HCT116 (cell line): Measurements from ENCODE around the gene ZC3H8. TPM values are rescaled to one million over a fixed set of nuclear protein-coding genes. Genes with fewer than 3 reads are reported as not detected.

ENCODE experiments used
- ATAC-seq: fragments of 200-7000 bp; cut with Tn5 transposase; 2 replicates; pipeline ENCODE4 v1.9.1; 2020; ENCODE audit warnings: mild to moderate bottlenecking, moderate library complexity
- BruUV-seq: library from RNA; stranded (reverse); fragments of 400-500 nt; replicated peaks from 2 replicates; lab custom pipeline; 2021; lab: Mats Ljungman, UMichigan
- CTCF ChIA-PET: fragments of 300-600 bp; sonication (Branson Sonifier 250); formaldehyde crosslinking; loops from one replicate; lab custom pipeline; 2021; ENCODE audit warnings: antibody characterized with exemption; lab: Charles Lee
- POLR2A ChIA-PET: fragments of 300-600, 350-600 bp; sonication (Branson Sonifier 250); formaldehyde crosslinking; loops from one replicate; lab custom pipeline; 2021; ENCODE audit warnings: antibody characterized with exemption; lab: Charles Lee
- RAD21 ChIA-PET, 2 experiments: fragments of 300-600 bp; sonication (Branson Sonifier 250); formaldehyde crosslinking; loops; one replicate each; lab custom pipeline; 2023; ENCODE audit warnings: low total read pairs in 2 of 2; ENCODE audit not compliant: uncharacterized antibody in 2 of 2, unreplicated experiment in 2 of 2, low non-redundant PET in 1 of 2; lab: Charles Lee
- DNase-seq: peaks from one replicate; pipeline ENCODE4 v3.0.0-alpha.2; 2010; ENCODE audit warnings: low read depth, low spot score
- H2AFZ ChIP-seq: fragments of 200-600 bp; shearing (Covaris generic), sonication (generic); 2 replicates; pipeline ENCODE4 v1.6.1; 2017; ENCODE audit warnings: low read depth, mixed run types, mixed read lengths, antibody characterized with exemption, low read length; ENCODE audit not compliant: poor library complexity, severe bottlenecking
- H3K27ac ChIP-seq: 2 replicates; pipeline ENCODE4 v1.5.1; 2012; ENCODE audit warnings: low read depth, low read length
- H3K27me3 ChIP-seq: fragments of 200-600 bp; sonication (generic); 2 replicates; pipeline ENCODE4 v1.6.1; 2016; ENCODE audit warnings: mixed run types, low read length, mixed read lengths; ENCODE audit not compliant: insufficient read depth
- H3K36me3 ChIP-seq, 2 experiments: fragments of 200-500 bp in 1 of 2; fragments of 200-600 bp in 1 of 2; sonication (Bioruptor generic) in 1 of 2; sonication (generic) in 1 of 2; 2 replicates each; pipeline versions ENCODE4 v1.5.1 to v1.6.1; 2014 to 2016; ENCODE audit warnings: low read length in 2 of 2, inconsistent platforms in 1 of 2, mixed read lengths in 1 of 2, mixed run types in 1 of 2; ENCODE audit not compliant: insufficient read depth in 2 of 2, control insufficient read depth in 1 of 2
- H3K4me1 ChIP-seq, 2 experiments: fragments of 200-600 bp in 1 of 2; sonication (generic) in 1 of 2; 2 replicates each; pipeline versions ENCODE4 v1.5.1 to v1.6.1; 2012 to 2017; ENCODE audit warnings: low read length in 2 of 2, inconsistent platforms in 1 of 2, mild to moderate bottlenecking in 1 of 2, mixed read lengths in 1 of 2, mixed run types in 1 of 2, moderate library complexity in 1 of 2; ENCODE audit not compliant: insufficient read depth in 2 of 2, control insufficient read depth in 1 of 2
- H3K4me2 ChIP-seq: fragments of 200-600 bp; sonication (generic); 2 replicates; pipeline ENCODE4 v1.6.1; 2017; ENCODE audit warnings: mixed run types, low read length, mixed read lengths
- H3K4me3 ChIP-seq, 2 experiments: fragments of 200-600 bp in 1 of 2; sonication (generic) in 1 of 2; replicated peaks in 1 of 2; 2 replicates each; pipeline ENCODE4 v1.5.1; 2011 to 2016; ENCODE audit warnings: low read length in 2 of 2, control low read depth in 1 of 2, low read depth in 1 of 2, mild to moderate bottlenecking in 1 of 2, mixed read lengths in 1 of 2, mixed run types in 1 of 2
- H3K79me2 ChIP-seq: fragments of 200-600 bp; sonication (generic); 2 replicates; pipeline ENCODE4 v1.6.1; 2017; ENCODE audit warnings: mild to moderate bottlenecking, mixed run types, low read length, moderate library complexity, mixed read lengths; ENCODE audit not compliant: insufficient read depth
- H3K9ac ChIP-seq: fragments of 200-600 bp; sonication (generic); 2 replicates; pipeline ENCODE4 v1.6.1; 2016; ENCODE audit warnings: low read length, mixed read lengths
- H3K9me2 ChIP-seq: fragments of 200-600 bp; sonication (generic), shearing (Covaris generic); 2 replicates; pipeline ENCODE4 v1.6.1; 2017; ENCODE audit warnings: mixed run types, mild to moderate bottlenecking, moderate library complexity; ENCODE audit not compliant: insufficient read depth
- H3K9me3 ChIP-seq, 2 experiments: fragments of 200-500 bp in 1 of 2; fragments of 200-600 bp in 1 of 2; sonication (Bioruptor generic) in 1 of 2; sonication (generic) in 1 of 2; 2 replicates each; pipeline ENCODE4 v1.6.1; 2014 to 2017; ENCODE audit warnings: low read length in 2 of 2, mixed read lengths in 2 of 2, inconsistent platforms in 1 of 2, low read depth in 1 of 2, mild to moderate bottlenecking in 1 of 2, mixed run types in 1 of 2, moderate library complexity in 1 of 2; ENCODE audit not compliant: control insufficient read depth in 1 of 2, insufficient read depth in 1 of 2
- H4K20me1 ChIP-seq: fragments of 200-600 bp; sonication (generic), shearing (Covaris generic); 2 replicates; pipeline ENCODE4 v1.6.1; 2017; ENCODE audit warnings: mixed run types, mild to moderate bottlenecking, moderate library complexity; ENCODE audit not compliant: insufficient read depth
- ATF3 ChIP-seq: IDR thresholded peaks from 2 replicates; pipeline ENCODE4 v1.6.1; 2012
- RAD21 ChIP-seq: IDR thresholded peaks from 2 replicates; pipeline ENCODE4 v1.6.1; 2012; ENCODE audit warnings: low read depth, mild to moderate bottlenecking
- intact Hi-C: fragments of 100-400 bp; cut with micrococcal nuclease; formaldehyde crosslinking; loops from 2 replicates; pipeline ENCODE4 v1.10.0; 2022
- total RNA-seq: library from RNA; stranded (reverse); gene quantifications from one replicate; pipeline ENCODE4 v1.2.1, GENCODE V29; 2021; ENCODE audit not compliant: unreplicated experiment
- TF ChIP-seq, protein P1 (sequence below): IDR thresholded peaks from 2 replicates; pipeline ENCODE4 v1.6.1; 2012; ENCODE audit warnings: low read depth
- TF ChIP-seq, protein P2 (sequence below): IDR thresholded peaks from 2 replicates; pipeline ENCODE4 v1.6.1; 2012
- TF ChIP-seq, protein P3 (sequence below), 3 experiments: fragments of 200-600 bp in 1 of 3; sonication (generic) in 1 of 3; IDR thresholded peaks in 2 of 3; conservative IDR thresholded peaks in 1 of 3; 2 replicates each; pipeline ENCODE4 v1.5.1; 2012 to 2017; ENCODE audit warnings: low read depth in 2 of 3, low read length in 2 of 3, antibody characterized with exemption in 1 of 3, borderline replicate concordance in 1 of 3, control low read depth in 1 of 3, mild to moderate bottlenecking in 1 of 3, mixed read lengths in 1 of 3, mixed run types in 1 of 3, moderate library complexity in 1 of 3; ENCODE audit not compliant: insufficient read depth in 1 of 3

Gene ZC3H8
- total RNA-seq, 1 experiment from 2014 or later = 13.4 TPM

DNA sequence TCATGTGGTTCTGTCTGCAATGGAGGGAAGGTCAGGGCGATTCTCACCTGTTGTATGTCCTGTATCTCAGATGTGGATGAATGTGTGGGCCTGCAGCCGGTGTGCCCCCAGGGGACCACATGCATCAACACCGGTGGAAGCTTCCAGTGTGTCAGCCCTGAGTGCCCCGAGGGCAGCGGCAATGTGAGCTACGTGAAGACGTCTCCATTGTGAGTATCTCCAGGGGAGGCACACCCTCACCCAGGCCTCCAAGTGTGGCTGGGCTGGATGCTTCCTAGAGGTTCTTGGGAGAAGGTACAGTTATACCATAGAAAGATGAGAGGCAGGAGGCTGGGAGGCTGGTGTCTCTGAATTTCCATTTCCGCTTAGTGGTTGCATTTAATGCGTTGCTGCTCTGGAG lies 69.7 kb downstream of the ZC3H8 start:
- ChIA-PET POLR2A (no interaction called here), RAD21 (no interaction called here), CTCF (no interaction called here)
- Histone ChIP-seq H3K27ac (no peak overlapping the region), H4K20me1 (no peaks in the 10 kb centered on the region), H3K36me3 (no peaks in the 10 kb centered on the region), H3K9ac (no peak overlapping the region), H3K79me2 (no peaks in the 10 kb centered on the region), H3K27me3 (no peaks in the 10 kb centered on the region), H3K4me2 (no peak overlapping the region), H3K9me3 (no peaks in the 10 kb centered on the region), H3K4me1 (peaks cover 0 to 14% of the 10 kb centered on the region in 2 experiments; a peak in 2 of 4 replicates), H3K4me3 (no peak overlapping the region), H2AFZ (no peak overlapping the region), H3K9me2 (no peaks in the 10 kb centered on the region)
- TF ChIP-seq, protein P1, sequence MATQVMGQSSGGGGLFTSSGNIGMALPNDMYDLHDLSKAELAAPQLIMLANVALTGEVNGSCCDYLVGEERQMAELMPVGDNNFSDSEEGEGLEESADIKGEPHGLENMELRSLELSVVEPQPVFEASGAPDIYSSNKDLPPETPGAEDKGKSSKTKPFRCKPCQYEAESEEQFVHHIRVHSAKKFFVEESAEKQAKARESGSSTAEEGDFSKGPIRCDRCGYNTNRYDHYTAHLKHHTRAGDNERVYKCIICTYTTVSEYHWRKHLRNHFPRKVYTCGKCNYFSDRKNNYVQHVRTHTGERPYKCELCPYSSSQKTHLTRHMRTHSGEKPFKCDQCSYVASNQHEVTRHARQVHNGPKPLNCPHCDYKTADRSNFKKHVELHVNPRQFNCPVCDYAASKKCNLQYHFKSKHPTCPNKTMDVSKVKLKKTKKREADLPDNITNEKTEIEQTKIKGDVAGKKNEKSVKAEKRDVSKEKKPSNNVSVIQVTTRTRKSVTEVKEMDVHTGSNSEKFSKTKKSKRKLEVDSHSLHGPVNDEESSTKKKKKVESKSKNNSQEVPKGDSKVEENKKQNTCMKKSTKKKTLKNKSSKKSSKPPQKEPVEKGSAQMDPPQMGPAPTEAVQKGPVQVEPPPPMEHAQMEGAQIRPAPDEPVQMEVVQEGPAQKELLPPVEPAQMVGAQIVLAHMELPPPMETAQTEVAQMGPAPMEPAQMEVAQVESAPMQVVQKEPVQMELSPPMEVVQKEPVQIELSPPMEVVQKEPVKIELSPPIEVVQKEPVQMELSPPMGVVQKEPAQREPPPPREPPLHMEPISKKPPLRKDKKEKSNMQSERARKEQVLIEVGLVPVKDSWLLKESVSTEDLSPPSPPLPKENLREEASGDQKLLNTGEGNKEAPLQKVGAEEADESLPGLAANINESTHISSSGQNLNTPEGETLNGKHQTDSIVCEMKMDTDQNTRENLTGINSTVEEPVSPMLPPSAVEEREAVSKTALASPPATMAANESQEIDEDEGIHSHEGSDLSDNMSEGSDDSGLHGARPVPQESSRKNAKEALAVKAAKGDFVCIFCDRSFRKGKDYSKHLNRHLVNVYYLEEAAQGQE = no peak
- TF ChIP-seq, protein P2, sequence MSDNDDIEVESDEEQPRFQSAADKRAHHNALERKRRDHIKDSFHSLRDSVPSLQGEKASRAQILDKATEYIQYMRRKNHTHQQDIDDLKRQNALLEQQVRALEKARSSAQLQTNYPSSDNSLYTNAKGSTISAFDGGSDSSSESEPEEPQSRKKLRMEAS = no peak
- TF ChIP-seq, protein P3, sequence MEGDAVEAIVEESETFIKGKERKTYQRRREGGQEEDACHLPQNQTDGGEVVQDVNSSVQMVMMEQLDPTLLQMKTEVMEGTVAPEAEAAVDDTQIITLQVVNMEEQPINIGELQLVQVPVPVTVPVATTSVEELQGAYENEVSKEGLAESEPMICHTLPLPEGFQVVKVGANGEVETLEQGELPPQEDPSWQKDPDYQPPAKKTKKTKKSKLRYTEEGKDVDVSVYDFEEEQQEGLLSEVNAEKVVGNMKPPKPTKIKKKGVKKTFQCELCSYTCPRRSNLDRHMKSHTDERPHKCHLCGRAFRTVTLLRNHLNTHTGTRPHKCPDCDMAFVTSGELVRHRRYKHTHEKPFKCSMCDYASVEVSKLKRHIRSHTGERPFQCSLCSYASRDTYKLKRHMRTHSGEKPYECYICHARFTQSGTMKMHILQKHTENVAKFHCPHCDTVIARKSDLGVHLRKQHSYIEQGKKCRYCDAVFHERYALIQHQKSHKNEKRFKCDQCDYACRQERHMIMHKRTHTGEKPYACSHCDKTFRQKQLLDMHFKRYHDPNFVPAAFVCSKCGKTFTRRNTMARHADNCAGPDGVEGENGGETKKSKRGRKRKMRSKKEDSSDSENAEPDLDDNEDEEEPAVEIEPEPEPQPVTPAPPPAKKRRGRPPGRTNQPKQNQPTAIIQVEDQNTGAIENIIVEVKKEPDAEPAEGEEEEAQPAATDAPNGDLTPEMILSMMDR (IDR thresholded peaks at IDR 0.05 in 2 of 3, conservative IDR thresholded peaks at IDR 0.05 in 1 of 3; ENCODE audit: borderline replicate concordance in 1 of 3, insufficient read depth in 1 of 3, low read depth in 2 of 3, low read length in 2 of 3) = no peak
- TF ChIP-seq ATF3 (no peak), RAD21 (no peak)
- DNase-seq (no peak), ATAC-seq (no peak)
- intact Hi-C loops = no loop called here
- BruUV-seq = no TSS peak
